Colonic mucosa (tissue), 4 donors: ENCODE results near the gene SEMA3E. TPM values are rescaled to one million over a fixed set of nuclear protein-coding genes. Genes with fewer than 3 reads are reported as not detected.

ENCODE experiments used
- DNase-seq: peaks from one replicate; pipeline ENCODE4 v3.0.0-alpha.2; 2020
- H3K27ac ChIP-seq: fragments of 200-600 bp; one replicate; pipeline ENCODE4 v1.8.0; 2021
- H3K27me3 ChIP-seq: fragments of 200-600 bp; one replicate; pipeline ENCODE4 v1.8.0; 2021
- H3K36me3 ChIP-seq: fragments of 200-600 bp; one replicate; pipeline ENCODE4 v1.8.0; 2021
- H3K4me1 ChIP-seq: fragments of 200-600 bp; one replicate; pipeline ENCODE4 v1.8.0; 2021; ENCODE audit warnings: mild to moderate bottlenecking
- H3K4me3 ChIP-seq: fragments of 200-600 bp; one replicate; pipeline ENCODE4 v1.8.0; 2021
- H3K9ac ChIP-seq, 2 donors: one replicate each; pipeline ENCODE4 v1.7.0; 2013; ENCODE audit warnings: control low read depth in 2 of 2, low read depth in 2 of 2, low read length in 2 of 2
- H3K9me3 ChIP-seq: fragments of 200-600 bp; one replicate; pipeline ENCODE4 v1.8.0; 2021
- CTCF ChIP-seq: fragments of 200-600 bp; IDR thresholded peaks from one replicate; pipeline ENCODE4 v1.8.0; 2022; ENCODE audit warnings: antibody characterized with exemption, mild to moderate bottlenecking
- intact Hi-C: fragments of 100-400 bp; cut with DNase I; formaldehyde crosslinking; loops from one replicate; pipeline ENCODE4 v1.14.1; 2022
- total RNA-seq, 2 donors: library from RNA; stranded (reverse); fragmentation: NEBNext Ultra II Directional in 1 of 2; extraction: Animal tissue kit (Norgen Biotek cat#: 25700) in 1 of 2; gene quantifications; one replicate each; pipeline ENCODE4 v1.2.1, GENCODE V29; 2021
- donor health status: healthy.
- donor health status: DM: no; HTN: no; CAD: no.
- donor health status: DM: no; HTN: no; CAD: no.

Gene SEMA3E
- total RNA-seq, 2 donors from 2014 or later, result 1.2 to 2.3 TPM

- Histone ChIP-seq H3K4me3 (no peak overlapping the region), H3K27me3 (no peaks in the 10 kb centered on the region), H3K27ac (no peak overlapping the region), H3K36me3 (no peaks in the 10 kb centered on the region), H3K9me3 (no peaks in the 10 kb centered on the region), H3K4me1 (no peaks in the 10 kb centered on the region), H3K9ac (no peak overlapping the region)
- TF ChIP-seq CTCF, result no peak
- intact Hi-C loops, result no loop called here
- DNase-seq, result no peak
Measured at GRCh38 chr7:83492802-83493201, 156.1 kb downstream of the SEMA3E start.

GRCh38 chr7:83487801-83488200, 161.1 kb downstream of the SEMA3E start:
- no peak for TF ChIP-seq CTCF
- DNase-seq, result no peak
- intact Hi-C loops, result no loop called here

GRCh38 chr7:83486957-83487356, 162.0 kb downstream of the SEMA3E start:
- no peaks in the 10 kb centered on the region for H3K36me3 ChIP-seq
- intact Hi-C loops, result no loop called here
- H3K9ac ChIP-seq, result no peak overlapping the region
- DNase-seq, result no peak
- H3K27me3 ChIP-seq, result no peaks in the 10 kb centered on the region
- TF ChIP-seq CTCF, result no peak
- H3K9me3 ChIP-seq, result no peaks in the 10 kb centered on the region
- H3K4me3 ChIP-seq, result no peak overlapping the region
- H3K27ac ChIP-seq, result no peak overlapping the region
- H3K4me1 ChIP-seq, result no peaks in the 10 kb centered on the region

More at GRCh38 chr7:83487801-83488200, 161.1 kb downstream of the SEMA3E start:
- Histone ChIP-seq H3K9me3 (no peaks in the 10 kb centered on the region), H3K4me1 (no peaks in the 10 kb centered on the region), H3K4me3 (no peak overlapping the region), H3K27ac (no peak overlapping the region), H3K27me3 (no peaks in the 10 kb centered on the region), H3K36me3 (no peaks in the 10 kb centered on the region), H3K9ac (no peak overlapping the region)

GRCh38 chr7:83486536-83486935, 162.4 kb downstream of the SEMA3E start:
- H3K4me1 ChIP-seq, result no peaks in the 10 kb centered on the region
- H3K36me3 ChIP-seq, result no peaks in the 10 kb centered on the region
- H3K9me3 ChIP-seq, result no peaks in the 10 kb centered on the region
- intact Hi-C loops, result no loop called here
- TF ChIP-seq CTCF, result no peak
- no peak for DNase-seq
- no peak overlapping the region for H3K9ac ChIP-seq
- no peak overlapping the region for H3K4me3 ChIP-seq
- no peak overlapping the region for H3K27ac ChIP-seq
- no peaks in the 10 kb centered on the region for H3K27me3 ChIP-seq

- no peak for DNase-seq
- intact Hi-C loops, result no loop called here
- no peak overlapping the region for H3K27ac ChIP-seq
- no peak overlapping the region for H3K9ac ChIP-seq
- no peaks in the 10 kb centered on the region for H3K27me3 ChIP-seq
- H3K9me3 ChIP-seq, result no peaks in the 10 kb centered on the region
- H3K4me3 ChIP-seq, result no peak overlapping the region
- H3K36me3 ChIP-seq, result no peaks in the 10 kb centered on the region
- no peak for TF ChIP-seq CTCF
- no peaks in the 10 kb centered on the region for H3K4me1 ChIP-seq
Measured at GRCh38 chr7:83484826-83485225, 164.1 kb downstream of the SEMA3E start.

GRCh38 chr7:83484266-83484665, 164.7 kb downstream of the SEMA3E start:
- Histone ChIP-seq H3K27ac (no peak overlapping the region), H3K9ac (no peak overlapping the region), H3K4me1 (no peaks in the 10 kb centered on the region), H3K9me3 (no peaks in the 10 kb centered on the region), H3K36me3 (no peaks in the 10 kb centered on the region), H3K27me3 (no peaks in the 10 kb centered on the region), H3K4me3 (no peak overlapping the region)
- DNase-seq, result no peak
- intact Hi-C loops, result no loop called here
- TF ChIP-seq CTCF, result no peak
